Mesendoderm (in vitro differentiated cells): ENCODE measurements around the gene BAD.

Experiments
- DNase-seq: peaks from one replicate; pipeline ENCODE4 v3.0.0; 2013
- H2AK5ac ChIP-seq: 2 replicates; pipeline ENCODE4 v1.6.1; 2013; ENCODE audit warnings: low read length, inconsistent platforms
- H2BK120ac ChIP-seq: 2 replicates; pipeline ENCODE4 v1.6.1; 2013; ENCODE audit warnings: low read depth, mild to moderate bottlenecking, low read length, moderate library complexity, mixed read lengths
- H2BK15ac ChIP-seq: replicated peaks from 2 replicates; pipeline ENCODE4 v1.6.1; 2013; ENCODE audit warnings: low read depth, mild to moderate bottlenecking, moderate library complexity
- H2BK5ac ChIP-seq: 2 replicates; pipeline ENCODE4 v1.6.1; 2013; ENCODE audit warnings: low read length, inconsistent platforms
- H3K18ac ChIP-seq: 2 replicates; pipeline ENCODE4 v1.6.1; 2013; ENCODE audit warnings: mild to moderate bottlenecking, low read length, mixed read lengths
- H3K23ac ChIP-seq: one replicate; pipeline ENCODE4 v1.6.1; 2013; ENCODE audit warnings: low read length
- H3K27ac ChIP-seq: 2 replicates; pipeline ENCODE4 v1.5.1; 2013; ENCODE audit warnings: low read depth, mild to moderate bottlenecking, inconsistent platforms, low read length, moderate library complexity
- H3K27me3 ChIP-seq: 2 replicates; pipeline ENCODE4 v1.6.1; 2013; ENCODE audit warnings: low read length, control low read depth, mild to moderate bottlenecking, inconsistent platforms; ENCODE audit not compliant: insufficient read depth, poor library complexity
- H3K36me3 ChIP-seq: 2 replicates; pipeline ENCODE4 v1.6.1; 2013; ENCODE audit warnings: low read length, inconsistent platforms; ENCODE audit not compliant: control insufficient read depth, insufficient read depth
- H3K4ac ChIP-seq: one replicate; pipeline ENCODE4 v1.6.1; 2013; ENCODE audit warnings: low read depth, mild to moderate bottlenecking, low read length, moderate library complexity
- H3K4me1 ChIP-seq: 2 replicates; pipeline ENCODE4 v1.6.1; 2013; ENCODE audit warnings: low read depth, low read length, inconsistent platforms; ENCODE audit not compliant: control insufficient read depth
- H3K4me2 ChIP-seq: 2 replicates; pipeline ENCODE4 v1.6.1; 2013; ENCODE audit warnings: low read length
- H3K4me3 ChIP-seq: 2 replicates; pipeline ENCODE4 v1.5.1; 2013; ENCODE audit warnings: mild to moderate bottlenecking, low read length
- H3K56ac ChIP-seq: one replicate; pipeline ENCODE4 v1.6.1; 2013; ENCODE audit warnings: low read length
- H3K79me1 ChIP-seq: 2 replicates; pipeline ENCODE4 v1.6.1; 2013; ENCODE audit warnings: low read length, inconsistent platforms
- H3K79me2 ChIP-seq: 2 replicates; pipeline ENCODE4 v1.6.1; 2013; ENCODE audit warnings: mild to moderate bottlenecking, low read length; ENCODE audit not compliant: control insufficient read depth, insufficient read depth
- H3K9ac ChIP-seq: 2 replicates; pipeline ENCODE4 v1.6.1; 2013; ENCODE audit warnings: low read length, inconsistent platforms
- H4K5ac ChIP-seq: one replicate; pipeline ENCODE4 v1.6.1; 2013; ENCODE audit warnings: low read length
- H4K8ac ChIP-seq: one replicate; pipeline ENCODE4 v1.6.1; 2013; ENCODE audit warnings: low read depth, mild to moderate bottlenecking, control low read depth, low read length, moderate library complexity
- WGBS: extraction: QIAGEN DNeasy Blood & Tissue Kit; methylation state at CpG from one replicate; pipeline ENCODE4 v1.1.7; 2013; ENCODE audit warnings: low lambda C conversion rate, missing lambda C conversion rate; ENCODE audit not compliant: insufficient coverage; ENCODE audit errors: extremely low coverage; 5-methylcytosine and 5-hydroxymethylcytosine counted together

BAD gene

GRCh38 chr11:64284962-64285884 is 758 bp upstream of the BAD start, which contains the start of gene GPR137:
GPR137 (plus strand) TSS chr11:64285848; CDS start chr11:64286525, 677 bp downstream.
- Histone ChIP-seq H2BK15ac (no peak within 1 kb of the TSS), H4K8ac (no peak within 1 kb of the TSS), H2BK120ac (no peak within 1 kb of the TSS), H3K9ac (peak within 1 kb of the TSS; percentile 92), H3K79me1 (no peaks in the 10 kb centered on the region), H3K4me1 (peaks cover 6% of the 10 kb centered on the region), H3K27me3 (peaks cover 2% of the 10 kb centered on the region), H3K27ac (peak within 1 kb of the TSS; percentile 66), H4K5ac (no peak within 1 kb of the TSS), H3K36me3 (no peaks in the 10 kb centered on the region), H2AK5ac (no peak within 1 kb of the TSS), H3K79me2 (no peaks in the 10 kb centered on the region), H3K4me3 (peak within 1 kb of the TSS; percentile 81), H3K4me2 (peak within 1 kb of the TSS; percentile 100), H3K18ac (peak within 1 kb of the TSS; percentile 75), H3K23ac (peak within 1 kb of the TSS; percentile 11), H3K56ac (peak within 1 kb of the TSS; percentile 93), H2BK5ac (no peak within 1 kb of the TSS), H3K4ac (peak within 1 kb of the TSS; percentile 41)
- DNase-seq: peak; percentile 66
- WGBS: no CpG with 5 or more reads among the region's 102 CpGs

GRCh38 chr11:64283092-64283491 is 1.4 kb downstream of the BAD start:
- Histone ChIP-seq H4K8ac (no peak overlapping the region), H3K4me1 (peaks cover 6% of the 10 kb centered on the region), H3K23ac (no peak overlapping the region), H2BK5ac (no peak overlapping the region), H3K4me2 (no peak overlapping the region), H3K36me3 (no peaks in the 10 kb centered on the region), H4K5ac (no peak overlapping the region), H3K27ac (no peak overlapping the region), H3K9ac (no peak overlapping the region), H2BK15ac (no peak overlapping the region), H3K4me3 (no peak overlapping the region), H3K79me2 (no peaks in the 10 kb centered on the region), H3K79me1 (no peaks in the 10 kb centered on the region), H3K56ac (no peak overlapping the region), H2BK120ac (no peak overlapping the region), H3K27me3 (no peaks in the 10 kb centered on the region), H2AK5ac (no peak overlapping the region), H3K18ac (no peak overlapping the region), H3K4ac (no peak overlapping the region)
- no peak for DNase-seq
- no CpG with 5 or more reads among the region's 3 CpGs for WGBS

GRCh38 chr11:64281957-64282770 is 2.3 kb downstream of the BAD start:
- no peak overlapping the region for H3K4me3 ChIP-seq
- H3K79me1 ChIP-seq: no peaks in the 10 kb centered on the region
- H3K56ac ChIP-seq: no peak overlapping the region
- DNase-seq: no peak
- no peak overlapping the region for H3K9ac ChIP-seq
- H4K5ac ChIP-seq: no peak overlapping the region
- H3K23ac ChIP-seq: no peak overlapping the region
- no peak overlapping the region for H3K4me2 ChIP-seq
- H4K8ac ChIP-seq: no peak overlapping the region
- no peaks in the 10 kb centered on the region for H3K79me2 ChIP-seq
- no CpG with 5 or more reads among the region's 22 CpGs for WGBS
- H3K4me1 ChIP-seq: peaks cover 6% of the 10 kb centered on the region
- H3K27ac ChIP-seq: no peak overlapping the region
- H2BK15ac ChIP-seq: no peak overlapping the region
- H3K27me3 ChIP-seq: no peaks in the 10 kb centered on the region
- H2BK5ac ChIP-seq: no peak overlapping the region
- no peak overlapping the region for H2AK5ac ChIP-seq
- H3K4ac ChIP-seq: no peak overlapping the region
- H3K18ac ChIP-seq: no peak overlapping the region
- H2BK120ac ChIP-seq: no peak overlapping the region
- H3K36me3 ChIP-seq: no peaks in the 10 kb centered on the region

- Histone ChIP-seq H2BK120ac (no peak overlapping the region), H3K4me1 (no peaks in the 10 kb centered on the region), H4K5ac (no peak overlapping the region), H3K18ac (no peak overlapping the region), H3K27ac (no peak overlapping the region), H3K4me3 (no peak overlapping the region), H2BK15ac (no peak overlapping the region), H3K9ac (no peak overlapping the region), H2AK5ac (no peak overlapping the region), H3K56ac (no peak overlapping the region), H4K8ac (no peak overlapping the region), H3K27me3 (no peaks in the 10 kb centered on the region), H2BK5ac (no peak overlapping the region), H3K79me1 (no peaks in the 10 kb centered on the region), H3K79me2 (no peaks in the 10 kb centered on the region), H3K36me3 (no peaks in the 10 kb centered on the region), H3K4me2 (no peak overlapping the region), H3K23ac (no peak overlapping the region), H3K4ac (no peak overlapping the region)
- no CpG with 5 or more reads among the region's 8 CpGs for WGBS
- no peak for DNase-seq
Measured at GRCh38 chr11:64278576-64279190, 5.8 kb downstream of the BAD start.

GRCh38 chr11:64276653-64277431 is 7.6 kb downstream of the BAD start:
- WGBS: no CpG with 5 or more reads among the region's 17 CpGs
- Histone ChIP-seq H2BK120ac (no peak overlapping the region), H3K56ac (no peak overlapping the region), H4K8ac (no peak overlapping the region), H3K36me3 (no peaks in the 10 kb centered on the region), H3K27ac (no peak overlapping the region), H3K4me2 (no peak overlapping the region), H3K4me3 (no peak overlapping the region), H3K79me2 (no peaks in the 10 kb centered on the region), H3K4ac (no peak overlapping the region), H3K23ac (no peak overlapping the region), H2BK5ac (no peak overlapping the region), H3K9ac (no peak overlapping the region), H4K5ac (no peak overlapping the region), H3K27me3 (no peaks in the 10 kb centered on the region), H3K4me1 (no peaks in the 10 kb centered on the region), H2BK15ac (no peak overlapping the region), H3K18ac (no peak overlapping the region), H2AK5ac (no peak overlapping the region), H3K79me1 (no peaks in the 10 kb centered on the region)
- DNase-seq: no peak
